GM15510 (cell line): ENCODE measurements around the gene STRBP.

Experiments used
- POLR2A ChIP-seq: IDR thresholded peaks from 3 replicates; pipeline ENCODE4 v1.6.1; 2011; ENCODE audit warnings: borderline replicate concordance; ENCODE audit not compliant: insufficient read length; ENCODE audit errors: extremely low read depth

STRBP gene

GRCh38 chr9:123265833-123266232 lies 2.6 kb downstream of the STRBP start:
- no peak for TF ChIP-seq POLR2A

GRCh38 chr9:123263227-123263626 lies 5.2 kb downstream of the STRBP start:
- TF ChIP-seq POLR2A, result no peak

- no peak for TF ChIP-seq POLR2A
Observed at GRCh38 chr9:123262338-123262737, 6.0 kb downstream of the STRBP start.

GRCh38 chr9:123261006-123261677 lies 7.2 kb downstream of the STRBP start:
- TF ChIP-seq POLR2A, result no peak

GRCh38 chr9:123260340-123260739 lies 8.0 kb downstream of the STRBP start:
- no peak for TF ChIP-seq POLR2A

GRCh38 chr9:123257276-123257675 lies 11.1 kb downstream of the STRBP start:
- no peak for TF ChIP-seq POLR2A

GRCh38 chr9:123255718-123256117 lies 12.7 kb downstream of the STRBP start:
- no peak for TF ChIP-seq POLR2A

- TF ChIP-seq POLR2A, result no peak
Observed at GRCh38 chr9:123253204-123253603, 15.2 kb downstream of the STRBP start.

- no peak for TF ChIP-seq POLR2A
Observed at GRCh38 chr9:123251741-123252140, 16.6 kb downstream of the STRBP start.

GRCh38 chr9:123251324-123251723 lies 17.1 kb downstream of the STRBP start:
- TF ChIP-seq POLR2A, result no peak

- TF ChIP-seq POLR2A, result no peak
Observed at GRCh38 chr9:123250504-123250903, 17.9 kb downstream of the STRBP start.

GRCh38 chr9:123248630-123249029 lies 19.8 kb downstream of the STRBP start:
- no peak for TF ChIP-seq POLR2A

GRCh38 chr9:123246534-123246933 lies 21.9 kb downstream of the STRBP start:
- no peak for TF ChIP-seq POLR2A

GRCh38 chr9:123239726-123240125 lies 28.7 kb downstream of the STRBP start:
- TF ChIP-seq POLR2A, result no peak

GRCh38 chr9:123238365-123238764 lies 30.0 kb downstream of the STRBP start:
- TF ChIP-seq POLR2A, result no peak

GRCh38 chr9:123237220-123237619 lies 31.2 kb downstream of the STRBP start:
- TF ChIP-seq POLR2A, result no peak

GRCh38 chr9:123235448-123235847 lies 32.9 kb downstream of the STRBP start:
- TF ChIP-seq POLR2A, result no peak
